Measurements from ENCODE around the gene SALL3.

Gene SALL3

DNA sequence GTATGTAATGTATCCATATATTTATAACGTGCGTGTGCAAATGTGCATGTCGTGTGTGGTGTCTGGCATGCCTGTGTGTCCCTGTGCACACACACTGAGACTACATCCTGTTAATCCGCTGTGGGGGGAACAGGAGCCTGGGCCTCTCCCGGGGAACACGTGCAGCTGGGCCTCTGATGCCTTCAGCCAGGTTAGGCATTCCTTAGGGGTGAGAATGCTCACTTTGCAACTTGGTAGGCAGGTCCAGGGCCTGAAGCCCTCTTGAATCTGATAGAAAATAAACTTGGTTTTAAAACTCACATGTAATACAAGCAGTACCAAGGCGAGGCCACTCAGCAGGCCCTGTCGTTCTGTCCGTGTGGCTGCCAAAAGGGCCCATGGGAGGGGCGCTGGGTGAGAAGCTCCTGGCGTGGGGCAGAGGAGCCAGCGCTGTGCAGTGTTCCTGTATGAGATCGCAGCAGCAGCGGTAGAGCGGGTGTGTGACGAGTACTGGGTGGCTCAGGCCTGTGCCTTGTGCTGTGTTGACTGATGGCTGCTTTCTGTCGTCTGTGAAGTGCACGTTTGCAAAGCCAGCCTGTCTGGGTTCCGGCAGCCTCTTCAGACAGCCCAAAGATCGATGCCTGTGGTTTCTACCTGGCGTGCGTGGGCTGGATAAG lies 16.2 kb downstream of the SALL3 start:
- Mint-ChIP-seq H3K4me1 (no peaks in the 10 kb centered on the region), H3K4me3 (no peak overlapping the region)

DNA sequence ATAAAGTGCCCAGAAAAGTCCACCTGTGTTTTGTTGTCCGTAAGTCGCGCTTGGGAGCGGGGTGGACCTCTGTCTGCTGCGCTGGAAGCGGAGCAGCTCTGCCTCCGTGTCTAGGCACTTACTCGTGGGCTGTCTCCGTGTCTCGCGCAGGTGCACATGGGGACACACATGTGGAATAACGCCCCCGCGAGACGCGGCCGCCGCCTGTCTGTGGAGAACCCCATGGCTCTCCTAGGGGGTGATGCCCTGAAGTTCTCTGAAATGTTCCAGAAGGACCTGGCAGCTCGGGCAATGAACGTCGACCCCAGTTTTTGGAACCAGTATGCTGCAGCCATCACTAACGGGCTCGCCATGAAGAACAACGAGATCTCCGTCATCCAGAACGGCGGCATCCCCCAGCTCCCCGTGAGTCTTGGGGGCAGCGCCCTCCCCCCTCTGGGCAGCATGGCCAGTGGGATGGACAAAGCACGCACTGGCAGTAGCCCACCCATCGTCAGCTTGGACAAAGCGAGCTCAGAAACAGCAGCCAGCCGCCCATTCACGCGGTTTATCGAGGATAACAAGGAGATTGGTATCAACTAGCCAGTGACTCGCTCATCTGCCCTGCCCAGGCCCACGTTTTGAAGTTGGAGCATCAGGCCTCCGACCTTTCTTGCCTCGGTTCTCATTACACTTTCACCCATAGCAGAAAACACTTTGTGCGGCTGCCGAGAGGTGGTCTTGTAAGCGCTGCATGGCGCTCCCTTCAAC lies 17.3 kb downstream of the SALL3 start:
- no peaks in the 10 kb centered on the region for H3K9me3 Mint-ChIP-seq
- H3K27ac Mint-ChIP-seq, result no peak overlapping the region
- no peak for ATAC-seq (ENCODE audit: low read depth)
- no peak for DNase-seq (ENCODE audit: low spot score in 2 of 2)
- peaks cover 3% of the 10 kb centered on the region for H3K27me3 Mint-ChIP-seq
- no peak overlapping the region for H3K4me3 Mint-ChIP-seq
- H3K36me3 Mint-ChIP-seq, result no peaks in the 10 kb centered on the region
- no peaks in the 10 kb centered on the region for H3K4me1 Mint-ChIP-seq

More for the DNA sequence above, 16.2 kb downstream of the SALL3 start:
- Mint-ChIP-seq H3K9me3 (no peaks in the 10 kb centered on the region), H3K27me3 (peaks cover 2% of the 10 kb centered on the region), H3K36me3 (no peaks in the 10 kb centered on the region), H3K27ac (no peak overlapping the region)
- ATAC-seq (ENCODE audit: low read depth), result no peak
- no peak for DNase-seq (ENCODE audit: low spot score in 2 of 2)

DNA sequence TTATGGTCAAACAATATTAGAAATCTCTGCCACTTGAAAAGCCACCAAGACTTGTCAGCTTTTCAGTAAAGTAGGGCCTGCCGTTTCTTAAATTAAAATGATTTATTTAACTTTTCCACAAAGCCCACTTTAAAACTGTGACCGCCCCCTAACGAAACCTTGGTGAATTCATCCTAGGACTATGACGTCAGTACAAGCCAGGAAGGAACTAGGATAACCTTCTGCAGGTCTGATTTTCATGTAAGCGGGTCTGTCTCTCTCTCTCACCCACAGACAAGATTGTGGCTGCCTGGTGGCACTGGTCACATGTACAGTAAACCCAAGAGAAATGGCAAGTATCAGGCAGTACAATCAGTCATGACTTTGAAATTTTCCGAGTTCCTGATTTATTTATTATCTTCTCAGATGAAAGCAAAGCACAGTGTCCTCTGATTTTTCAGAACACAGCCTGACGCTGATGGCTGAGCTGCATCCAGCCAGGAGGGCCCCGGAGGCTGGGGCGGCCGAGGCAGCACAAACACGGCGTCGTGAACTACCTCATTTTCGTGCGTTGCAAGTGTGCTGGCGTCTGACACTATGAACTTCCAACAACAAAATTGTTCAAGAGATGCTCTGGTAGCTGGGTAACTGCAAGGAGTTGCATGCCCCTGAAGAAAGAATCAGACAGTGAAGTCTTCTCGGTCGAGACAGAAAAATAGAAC lies 18.9 kb downstream of the SALL3 start:
- H3K27ac Mint-ChIP-seq, result no peak overlapping the region
- H3K4me3 Mint-ChIP-seq, result no peak overlapping the region

GRCh38 chr18:78999939-79000338 lies 20.3 kb downstream of the SALL3 start:
- Mint-ChIP-seq H3K27ac (no peak overlapping the region), H3K9me3 (no peaks in the 10 kb centered on the region), H3K27me3 (peaks cover 3% of the 10 kb centered on the region), H3K4me1 (no peaks in the 10 kb centered on the region), H3K36me3 (no peaks in the 10 kb centered on the region), H3K4me3 (no peak overlapping the region)
- DNase-seq (ENCODE audit: low spot score in 2 of 2) (no peak), ATAC-seq (ENCODE audit: low read depth) (no peak)

More for the DNA sequence above, 18.9 kb downstream of the SALL3 start:
- Mint-ChIP-seq H3K36me3 (no peaks in the 10 kb centered on the region), H3K27me3 (peaks cover 3% of the 10 kb centered on the region), H3K9me3 (no peaks in the 10 kb centered on the region), H3K4me1 (no peaks in the 10 kb centered on the region)
- DNase-seq (ENCODE audit: low spot score in 2 of 2) (no peak), ATAC-seq (ENCODE audit: low read depth) (no peak)

GRCh38 chr18:79000997-79001396 lies 21.4 kb downstream of the SALL3 start:
- no peaks in the 10 kb centered on the region for H3K4me1 Mint-ChIP-seq

DNA sequence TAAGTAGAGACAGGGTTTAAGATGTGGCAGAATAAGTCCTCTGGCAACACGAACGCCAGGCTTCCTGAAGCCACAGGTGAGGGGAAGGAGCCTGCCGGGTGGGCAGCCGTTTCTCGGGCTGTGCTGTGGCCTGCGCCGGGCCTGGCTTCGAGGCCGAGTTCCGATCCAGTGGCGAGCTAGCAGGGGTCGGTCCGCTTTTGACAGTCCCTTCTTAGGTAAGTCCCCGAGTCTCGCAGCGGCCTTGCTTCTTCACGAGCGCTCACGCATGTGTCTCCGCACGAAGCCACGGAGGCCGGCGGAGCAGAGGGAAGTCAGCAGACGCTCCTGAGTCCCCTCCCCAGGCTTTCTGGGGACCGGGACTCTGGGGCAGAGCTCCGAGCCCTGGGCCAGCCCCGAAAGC lies 26.0 kb downstream of the SALL3 start:
- Mint-ChIP-seq H3K4me3 (no peak overlapping the region), H3K27ac (no peak overlapping the region), H3K36me3 (no peaks in the 10 kb centered on the region), H3K9me3 (no peaks in the 10 kb centered on the region), H3K27me3 (peaks cover 3% of the 10 kb centered on the region), H3K4me1 (no peaks in the 10 kb centered on the region)
- ATAC-seq (ENCODE audit: low read depth) (no peak), DNase-seq (ENCODE audit: low spot score in 2 of 2) (no peak)

More at GRCh38 chr18:79000997-79001396, 21.4 kb downstream of the SALL3 start:
- H3K27ac Mint-ChIP-seq, result no peak overlapping the region
- DNase-seq (ENCODE audit: low spot score in 2 of 2) (no peak), ATAC-seq (ENCODE audit: low read depth) (no peak)
- H3K27me3 Mint-ChIP-seq, result peaks cover 3% of the 10 kb centered on the region
- H3K4me3 Mint-ChIP-seq, result no peak overlapping the region
- no peaks in the 10 kb centered on the region for H3K36me3 Mint-ChIP-seq
- H3K9me3 Mint-ChIP-seq, result no peaks in the 10 kb centered on the region

DNA sequence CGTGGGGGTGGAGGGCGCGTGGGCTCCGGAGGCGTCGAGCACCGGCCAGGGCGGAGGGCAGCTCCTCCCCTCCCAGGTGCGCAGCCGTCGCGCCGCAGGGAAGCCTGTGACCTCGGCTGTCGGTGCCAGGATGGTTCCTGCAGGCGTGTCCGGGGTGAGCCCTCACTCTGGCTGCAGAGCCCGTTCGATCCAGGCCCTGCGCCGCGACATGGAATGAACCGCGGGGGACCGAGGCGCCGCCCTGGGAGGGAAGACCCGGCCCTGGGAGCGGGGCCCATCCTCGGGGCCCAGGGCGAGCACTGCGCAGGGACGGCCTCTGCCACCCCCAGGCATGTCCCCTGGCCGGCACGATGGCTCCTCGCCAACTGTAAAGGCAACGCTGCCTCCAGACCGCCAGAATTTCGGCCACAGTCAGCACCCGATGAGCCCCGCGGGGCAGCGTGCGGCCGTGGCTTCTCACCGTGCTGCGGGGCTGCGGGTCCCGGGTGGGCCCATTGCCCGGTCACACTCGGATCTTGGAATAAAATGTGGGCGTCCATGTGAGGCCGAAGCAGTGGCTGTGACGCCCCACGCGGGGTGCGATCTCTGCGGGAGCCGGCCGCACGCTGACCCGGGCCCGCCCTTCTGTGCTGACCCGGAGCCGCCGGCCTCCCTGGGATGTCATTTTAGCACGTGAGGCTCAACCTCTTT lies 26.6 kb downstream of the SALL3 start:
- no peaks in the 10 kb centered on the region for H3K36me3 Mint-ChIP-seq
- H3K4me1 Mint-ChIP-seq, result no peaks in the 10 kb centered on the region
- H3K4me3 Mint-ChIP-seq, result no peak overlapping the region
- DNase-seq (ENCODE audit: low spot score in 2 of 2), result no peak
- H3K27me3 Mint-ChIP-seq, result no peaks in the 10 kb centered on the region
- H3K9me3 Mint-ChIP-seq, result no peaks in the 10 kb centered on the region
- no peak overlapping the region for H3K27ac Mint-ChIP-seq
- ATAC-seq (ENCODE audit: low read depth), result no peak

GRCh38 chr18:79007440-79007839 lies 27.8 kb downstream of the SALL3 start:
- Mint-ChIP-seq H3K9me3 (no peaks in the 10 kb centered on the region), H3K4me3 (no peak overlapping the region), H3K27me3 (no peaks in the 10 kb centered on the region), H3K27ac (no peak overlapping the region), H3K36me3 (no peaks in the 10 kb centered on the region), H3K4me1 (no peaks in the 10 kb centered on the region)
- no peak for ATAC-seq (ENCODE audit: low read depth)
- DNase-seq (ENCODE audit: low spot score in 2 of 2), result no peak

- H3K27me3 Mint-ChIP-seq, result peaks cover 1% of the 10 kb centered on the region
- no peaks in the 10 kb centered on the region for H3K9me3 Mint-ChIP-seq
- no peak for DNase-seq (ENCODE audit: low spot score in 2 of 2)
- H3K36me3 Mint-ChIP-seq, result no peaks in the 10 kb centered on the region
- no peak overlapping the region for H3K4me3 Mint-ChIP-seq
- no peaks in the 10 kb centered on the region for H3K4me1 Mint-ChIP-seq
- H3K27ac Mint-ChIP-seq, result no peak overlapping the region
- ATAC-seq (ENCODE audit: low read depth), result no peak
These were observed 28.8 kb downstream of the SALL3 start for GRCh38 chr18:79008356-79008940.

DNA sequence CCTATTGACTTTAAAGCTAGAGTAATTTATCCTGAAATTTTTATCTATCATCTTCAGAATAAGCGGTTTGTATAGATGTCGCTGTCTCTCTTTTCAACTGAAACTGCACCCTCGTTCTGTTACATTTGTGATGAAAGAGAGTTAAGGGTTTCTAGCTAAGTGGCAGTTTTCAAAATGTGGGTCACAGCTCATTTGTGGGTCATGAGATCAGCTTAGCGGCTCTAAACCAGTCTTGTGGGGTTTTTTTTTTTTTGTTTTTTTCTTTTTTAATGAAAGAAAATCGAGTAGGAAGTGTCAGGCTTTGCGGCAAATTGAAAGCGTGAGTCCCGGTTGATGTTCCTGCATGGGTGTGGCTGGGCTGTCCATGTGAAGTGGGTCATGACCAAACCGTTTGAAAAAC lies 31.2 kb downstream of the SALL3 start:
- H3K36me3 Mint-ChIP-seq, result no peaks in the 10 kb centered on the region
- DNase-seq (ENCODE audit: low spot score in 2 of 2) (no peak), ATAC-seq (ENCODE audit: low read depth) (no peak)
- peaks cover 1% of the 10 kb centered on the region for H3K27me3 Mint-ChIP-seq
- no peak overlapping the region for H3K4me3 Mint-ChIP-seq
- no peak overlapping the region for H3K27ac Mint-ChIP-seq
- no peaks in the 10 kb centered on the region for H3K4me1 Mint-ChIP-seq
- no peaks in the 10 kb centered on the region for H3K9me3 Mint-ChIP-seq

DNA sequence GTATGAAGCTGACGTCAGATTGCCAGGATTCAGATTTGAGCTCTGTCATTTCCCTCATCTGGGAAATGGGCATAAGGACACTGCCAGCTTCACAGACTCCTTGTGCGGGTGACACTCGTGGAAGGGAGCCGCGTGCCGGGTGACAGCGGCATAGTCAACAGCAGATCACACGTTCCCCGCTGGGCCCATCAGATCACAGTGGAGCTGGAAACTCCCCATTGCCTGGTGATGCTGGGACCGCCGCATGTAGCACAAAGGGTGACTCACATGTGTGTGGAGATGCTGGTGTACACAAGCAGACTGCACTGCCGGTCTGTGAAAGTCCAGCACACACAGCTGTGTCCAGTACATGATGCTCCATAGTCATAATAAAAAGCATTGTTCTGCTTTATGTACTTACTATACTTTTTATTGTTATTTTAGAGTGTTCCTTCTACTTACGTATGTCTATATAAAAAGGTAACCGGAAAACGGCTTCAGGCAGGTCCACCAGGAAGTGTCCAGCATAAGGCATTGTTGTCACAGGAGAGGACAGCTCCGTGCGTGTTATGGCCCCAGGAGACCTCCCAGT lies 31.8 kb downstream of the SALL3 start:
- no peak for DNase-seq (ENCODE audit: low spot score in 2 of 2)
- Mint-ChIP-seq H3K36me3 (no peaks in the 10 kb centered on the region), H3K9me3 (no peaks in the 10 kb centered on the region), H3K27me3 (peaks cover 1% of the 10 kb centered on the region), H3K27ac (no peak overlapping the region), H3K4me3 (no peak overlapping the region), H3K4me1 (no peaks in the 10 kb centered on the region)
- ATAC-seq (ENCODE audit: low read depth), result no peak

DNA sequence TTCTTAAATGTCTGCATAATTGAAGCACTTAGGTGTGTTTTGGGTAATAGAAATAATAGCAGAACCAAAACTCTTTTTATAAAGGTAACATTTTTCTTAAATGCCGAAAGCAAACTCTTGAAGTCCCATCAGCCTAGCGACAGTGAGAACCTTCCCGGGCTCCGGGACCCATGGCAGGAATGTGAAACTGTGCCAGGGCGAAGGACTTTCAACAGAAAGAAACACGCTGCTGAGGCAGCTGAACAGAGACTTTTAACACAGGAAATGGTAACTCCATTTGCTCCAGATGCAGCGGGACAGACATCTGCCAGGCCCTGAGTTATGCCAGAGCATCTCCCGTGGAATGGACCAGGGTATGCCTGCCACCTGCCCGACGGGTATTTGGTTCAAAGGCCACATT lies 34.3 kb downstream of the SALL3 start:
- Mint-ChIP-seq H3K27ac (no peak overlapping the region), H3K9me3 (no peaks in the 10 kb centered on the region), H3K4me1 (no peaks in the 10 kb centered on the region), H3K4me3 (no peak overlapping the region), H3K36me3 (no peaks in the 10 kb centered on the region), H3K27me3 (peaks cover 13% of the 10 kb centered on the region)
- no peak for ATAC-seq (ENCODE audit: low read depth)
- no peak for DNase-seq (ENCODE audit: low spot score in 2 of 2)

- H3K4me3 Mint-ChIP-seq, result no peak overlapping the region
- DNase-seq (ENCODE audit: low spot score in 2 of 2), result no peak
- no peak overlapping the region for H3K27ac Mint-ChIP-seq
- no peaks in the 10 kb centered on the region for H3K9me3 Mint-ChIP-seq
- no peaks in the 10 kb centered on the region for H3K4me1 Mint-ChIP-seq
- H3K36me3 Mint-ChIP-seq, result no peaks in the 10 kb centered on the region
- peaks cover 11% of the 10 kb centered on the region for H3K27me3 Mint-ChIP-seq
- no peak for ATAC-seq (ENCODE audit: low read depth)
These were observed 39.3 kb downstream of the SALL3 start for GRCh38 chr18:79018911-79019310.

Data from memory B cell (primary cell).